GM19328 (cell line): ENCODE data around the gene PRPF39.
"Not testable (repeated sequence)": the region's sequence is repeated elsewhere in the genome, so short reads cannot be mapped to it uniquely, and the experiment has no call there.

Experiments
- ATAC-seq: cut with Tn5 transposase; IDR thresholded peaks from one replicate; pipeline ENCODE4 v1.9.1; 2021; ENCODE audit warnings: mild to moderate bottlenecking, moderate library complexity; ENCODE audit not compliant: unreplicated experiment

PRPF39 gene

DNA sequence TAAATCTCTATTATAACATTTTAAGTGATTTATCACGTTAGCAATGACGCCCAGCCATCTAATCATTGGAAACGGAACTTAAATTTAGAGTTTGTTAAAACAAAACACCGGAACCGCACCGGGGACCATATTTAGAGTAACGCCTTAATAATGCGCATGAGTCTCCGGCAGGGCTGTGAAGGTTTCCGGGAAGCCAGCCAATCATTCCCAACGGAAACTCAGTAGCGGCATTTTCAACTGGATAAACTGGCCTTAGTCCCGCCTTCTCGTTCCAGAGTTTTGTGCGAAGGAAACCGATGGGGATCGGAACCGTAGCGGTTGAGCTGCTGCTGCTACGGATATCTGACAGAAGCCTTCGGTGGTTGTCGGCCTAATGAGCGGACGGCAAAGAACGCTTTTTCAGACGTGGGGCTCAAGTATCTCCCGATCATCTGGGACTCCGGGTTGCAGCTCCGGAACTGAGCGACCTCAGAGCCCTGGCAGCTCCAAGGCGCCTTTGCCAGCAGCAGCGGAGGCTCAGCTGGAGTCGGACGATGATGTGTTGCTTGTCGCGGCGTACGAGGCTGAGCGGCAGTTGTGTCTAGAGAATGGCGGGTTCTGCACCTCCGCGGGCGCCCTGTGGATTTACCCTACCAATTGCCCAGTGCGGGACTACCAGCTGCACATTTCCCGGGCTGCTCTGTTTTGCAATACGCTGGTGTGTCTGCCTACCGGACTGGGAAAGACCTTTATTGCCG lies 51.9 kb downstream of the PRPF39 start, which contains the start of gene FANCM:
Gene FANCM, plus strand, starts transcription at position 272 of the 737 bp plus-strand sequence. Its CDS starts 102 bp downstream, at position 374.
- ATAC-seq, result peak; percentile 25

DNA sequence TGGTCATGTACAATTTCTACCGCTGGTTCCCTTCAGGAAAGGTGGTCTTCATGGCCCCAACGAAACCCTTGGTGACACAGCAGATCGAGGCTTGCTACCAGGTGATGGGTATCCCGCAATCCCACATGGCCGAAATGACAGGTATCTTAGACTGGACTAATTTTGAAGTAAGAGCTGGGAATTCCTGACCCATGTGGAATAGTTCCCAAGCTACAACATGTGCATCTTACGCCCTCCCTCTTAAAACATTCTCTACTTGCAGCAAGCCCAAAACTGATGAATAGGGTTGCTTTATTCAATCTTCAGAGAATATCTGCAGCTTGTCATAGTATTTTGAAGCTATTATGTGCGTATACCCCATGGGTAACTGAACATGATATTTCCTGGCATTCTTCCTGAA lies 52.5 kb downstream of the PRPF39 start:
- ATAC-seq, result no peak

DNA sequence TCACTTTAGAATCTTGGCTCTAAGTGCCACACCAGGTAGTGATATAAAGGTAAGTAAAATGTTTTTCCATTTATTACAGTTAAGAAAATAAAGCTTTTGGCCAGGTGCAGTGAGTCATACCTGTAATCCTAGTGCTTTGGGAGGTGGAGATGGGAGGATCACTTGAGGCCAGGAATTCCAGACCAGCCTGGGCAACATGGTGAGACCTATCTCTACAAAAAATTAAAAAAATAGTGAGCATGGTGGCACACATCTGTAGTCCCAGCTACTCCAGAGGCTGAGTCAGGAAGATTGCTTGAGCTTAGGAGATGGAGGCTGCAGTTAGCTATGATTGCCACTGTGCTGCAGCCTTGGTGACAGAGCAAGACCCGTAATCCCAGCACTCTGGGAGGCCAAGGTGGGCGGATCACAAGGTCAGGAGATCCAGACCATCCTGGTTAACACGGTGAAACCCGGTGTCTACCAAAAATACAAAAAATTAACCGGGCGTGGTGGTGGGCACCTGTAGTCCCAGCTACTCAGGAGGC lies 56.8 kb downstream of the PRPF39 start:
- ATAC-seq, result no peak

DNA sequence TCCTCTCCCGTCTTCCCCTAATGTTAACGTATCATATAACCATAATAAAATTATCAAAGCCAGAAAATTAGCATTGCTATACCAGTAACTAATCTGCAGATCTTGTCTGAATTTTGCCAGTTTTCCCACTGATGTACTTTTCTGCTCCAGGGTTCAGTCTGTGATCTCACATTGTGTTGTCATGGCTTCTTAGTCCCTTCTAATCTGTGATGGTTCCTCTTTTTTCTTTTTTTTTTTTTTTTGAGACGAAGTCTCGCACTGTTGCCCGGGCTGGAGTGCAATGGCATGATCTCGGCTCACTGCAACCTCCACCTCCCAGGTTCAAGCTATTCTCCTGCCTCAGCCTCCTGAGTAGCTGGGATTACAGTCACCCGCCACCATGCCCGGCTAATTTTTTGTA lies 58.2 kb downstream of the PRPF39 start:
- ATAC-seq, result not testable (repeated sequence)

DNA sequence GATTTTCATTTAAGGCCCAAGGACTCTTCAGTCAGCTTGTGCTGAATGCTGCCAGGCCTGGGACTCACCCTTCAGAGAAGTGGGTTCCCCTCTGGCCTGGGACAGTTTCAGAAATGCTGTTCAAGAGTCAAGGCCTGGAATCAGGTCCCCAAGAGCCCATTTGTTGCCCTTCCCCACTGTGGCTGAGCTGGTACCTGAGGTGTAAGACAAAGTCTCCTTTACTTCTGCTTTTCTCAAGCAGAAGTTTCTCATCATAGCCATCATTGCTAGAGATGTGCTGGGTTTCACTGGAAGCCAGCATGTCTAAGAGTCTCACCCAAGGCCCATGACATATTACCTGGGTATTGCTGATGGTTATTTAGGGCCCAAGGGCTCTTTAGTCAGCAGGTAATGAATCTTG lies 60.7 kb downstream of the PRPF39 start:
- no peak for ATAC-seq

DNA sequence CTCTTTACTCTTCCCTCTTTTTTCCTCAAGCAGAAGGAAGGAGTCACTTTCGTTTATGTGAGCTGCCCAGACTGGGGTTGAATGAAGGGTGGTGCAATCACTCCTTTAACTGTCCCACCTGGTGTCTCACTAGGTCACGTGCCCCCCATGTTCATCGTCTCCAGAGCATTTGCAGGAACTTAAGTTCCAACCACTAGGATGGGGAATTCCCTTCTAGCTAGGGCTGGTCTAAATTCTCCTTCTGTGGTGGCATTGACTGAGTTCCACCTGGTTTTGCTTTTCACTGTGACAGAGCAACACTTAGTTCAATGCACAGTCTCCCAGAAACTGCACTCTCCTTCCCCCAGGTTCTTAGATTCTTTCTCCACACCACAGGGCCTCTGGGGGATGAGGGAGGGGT lies 61.3 kb downstream of the PRPF39 start:
- ATAC-seq, result no peak

DNA sequence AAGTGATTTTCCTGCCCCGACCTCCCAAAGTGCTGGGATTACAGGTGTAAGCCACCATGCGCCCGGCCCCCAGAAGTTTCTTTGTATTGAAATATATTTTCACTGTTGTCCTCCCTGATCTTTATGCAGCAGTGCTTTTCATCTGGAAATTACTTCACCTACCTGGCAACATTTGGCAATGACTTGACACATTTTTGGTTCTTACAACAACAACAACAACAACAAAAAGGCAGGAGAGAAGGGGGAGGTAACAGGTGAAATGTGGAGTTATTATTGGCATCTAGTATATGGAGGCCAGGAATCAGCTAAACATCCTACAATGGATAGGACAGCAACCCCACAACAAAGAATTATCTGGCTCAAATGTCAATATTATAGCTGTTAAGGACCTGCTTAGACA lies 65.7 kb downstream of the PRPF39 start:
- ATAC-seq, result no peak

DNA sequence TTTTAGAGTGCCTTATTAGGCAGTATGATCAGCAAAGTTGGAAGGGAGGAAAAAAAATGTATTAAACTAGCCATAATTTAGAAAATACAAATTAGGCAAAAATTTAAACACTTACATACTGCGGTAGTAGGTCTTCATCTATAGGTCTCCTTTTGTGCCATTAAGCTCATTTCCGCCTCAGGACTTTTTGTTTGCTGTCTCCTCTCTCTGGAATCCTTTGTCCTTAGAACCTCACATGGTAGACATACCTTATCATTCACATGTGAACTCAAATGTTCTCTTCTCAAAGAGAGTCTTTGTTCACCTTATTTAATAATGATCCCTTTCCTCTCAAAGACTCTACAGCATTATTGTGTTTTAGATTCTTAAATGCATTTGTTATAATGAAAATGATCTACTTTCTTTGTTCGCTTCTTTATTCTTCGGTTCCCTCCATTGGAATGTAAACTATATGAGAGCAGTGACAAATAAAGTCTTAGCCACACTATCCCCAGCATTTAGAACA lies 66.5 kb downstream of the PRPF39 start:
- ATAC-seq, result no peak

DNA sequence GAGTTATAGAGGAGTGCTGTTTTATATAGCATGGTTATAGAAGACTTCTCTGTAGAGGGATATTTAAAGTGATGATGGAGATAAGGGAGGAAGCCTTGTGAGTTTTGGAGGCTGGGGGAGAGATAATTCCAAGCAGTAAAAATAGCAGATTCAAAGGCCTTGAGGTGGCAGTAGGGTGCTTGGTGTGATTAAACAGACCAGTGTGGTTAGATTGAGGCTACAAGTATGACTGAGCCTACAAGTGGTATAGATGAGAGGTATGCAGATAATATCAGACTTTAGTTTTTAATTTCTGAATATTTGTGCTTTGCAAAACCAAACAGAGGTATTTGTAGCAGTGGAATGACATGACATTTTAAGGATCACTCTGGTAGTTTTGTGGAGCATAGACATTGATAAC lies 72.2 kb downstream of the PRPF39 start:
- ATAC-seq, result no peak
